Cardiac septum (tissue), 1 donor: Measurements from ENCODE around the gene PCYT1A. TPM values are rescaled to one million over a fixed set of nuclear protein-coding genes. Genes with fewer than 3 reads are reported as not detected.
A peak's percentile ranks its signal among the peaks of the same experiment; 100 is the strongest.
"Not testable (repeated sequence)": the region's sequence is repeated elsewhere in the genome, so short reads cannot be mapped to it uniquely, and the experiment has no call there.

ENCODE experiments used
- DNase-seq: peaks from one replicate; pipeline ENCODE4 v3.0.0-alpha.2; 2020; ENCODE audit warnings: low spot score
- intact Hi-C: fragments of 100-400 bp; cut with DNase I; formaldehyde crosslinking; loops from one replicate; pipeline ENCODE4 v1.14.0; 2022
- long read RNA-seq: library from polyadenylated mRNA; unstranded; transcript quantifications from one replicate; pipeline ENCODE4 v2.0.0, GENCODE V29; 2021
- total RNA-seq: library from RNA; stranded (reverse); fragmentation: NEBNext Ultra II Directional; extraction: Animal tissue kit (Norgen Biotek cat#: 25700); gene quantifications from one replicate; pipeline ENCODE4 v1.2.1, GENCODE V29; 2021
- donor health status: DM: no; HTN: no; CAD: no.

Gene PCYT1A
- total RNA-seq = 116 TPM
- long read RNA-seq, full-length matches to known transcripts = 23 of 209 reads
- long read RNA-seq, partial matches to known transcripts = 11 of 209 reads
- long read RNA-seq, other reads (novel, unspliced or antisense) = 175 of 209 reads

- intact Hi-C loops = loop anchor here (1.0 kb wide), 1 partner anchor 216 kb away; the partner anchor contains the start of gene RNF168
- peak; percentile 97 for DNase-seq
Observed at GRCh38 chr3:196287440-196288140, at the start of gene PCYT1A. PCYT1A (minus strand) TSS chr3:196287726; CDS start chr3:196270531, 17,195 bp downstream.

- no peak for DNase-seq
- intact Hi-C loops = no loop called here
Observed at GRCh38 chr3:196336319-196337145, 49.0 kb upstream of the PCYT1A start.

GRCh38 chr3:196335503-196335948, 48.0 kb upstream of the PCYT1A start:
- intact Hi-C loops = no loop called here
- DNase-seq = no peak

- intact Hi-C loops = no loop called here
- DNase-seq = no peak
Observed at GRCh38 chr3:196334982-196335381, 47.5 kb upstream of the PCYT1A start.

GRCh38 chr3:196332168-196332567, 44.6 kb upstream of the PCYT1A start:
- DNase-seq = no peak
- intact Hi-C loops = no loop called here

- intact Hi-C loops = no loop called here
Observed at GRCh38 chr3:196327405-196327804, 39.9 kb upstream of the PCYT1A start.

GRCh38 chr3:196326936-196327335, 39.4 kb upstream of the PCYT1A start:
- DNase-seq = no peak
- intact Hi-C loops = no loop called here

More at GRCh38 chr3:196327405-196327804, 39.9 kb upstream of the PCYT1A start:
- no peak for DNase-seq

GRCh38 chr3:196323691-196324090, 36.2 kb upstream of the PCYT1A start:
- intact Hi-C loops = no loop called here
- DNase-seq = no peak

- intact Hi-C loops = no loop called here
- no peak for DNase-seq
Observed at GRCh38 chr3:196323016-196323415, 35.5 kb upstream of the PCYT1A start.

- intact Hi-C loops = no loop called here
- DNase-seq = no peak
Observed at GRCh38 chr3:196321162-196321561, 33.6 kb upstream of the PCYT1A start.

- DNase-seq = no peak
- intact Hi-C loops = no loop called here
Observed at GRCh38 chr3:196320137-196320536, 32.6 kb upstream of the PCYT1A start.

- peak; percentile 95 for DNase-seq
- intact Hi-C loops = loop anchor here (1.0 kb wide), 1 partner anchor 114 kb away; the partner anchor contains the start of gene UBXN7
Observed at GRCh38 chr3:196317687-196318467, 30.4 kb upstream of the PCYT1A start, which contains the start of gene DYNLT2B. DYNLT2B (minus strand) TSS chr3:196318240; CDS start chr3:196318152, 88 bp downstream.

GRCh38 chr3:196316799-196317686, 29.5 kb upstream of the PCYT1A start:
- intact Hi-C loops = not testable (repeated sequence)

GRCh38 chr3:196315821-196316220, 28.3 kb upstream of the PCYT1A start:
- intact Hi-C loops = no loop called here

More at GRCh38 chr3:196316799-196317686, 29.5 kb upstream of the PCYT1A start:
- DNase-seq = not testable (repeated sequence)

GRCh38 chr3:196314597-196314996, 27.1 kb upstream of the PCYT1A start:
- no peak for DNase-seq
- intact Hi-C loops = no loop called here

More at GRCh38 chr3:196315821-196316220, 28.3 kb upstream of the PCYT1A start:
- DNase-seq = no peak

- intact Hi-C loops, DNase-seq: not testable (repeated sequence)
Observed at GRCh38 chr3:196314086-196314485, 26.6 kb upstream of the PCYT1A start.

- intact Hi-C loops, DNase-seq: not testable (repeated sequence)
Observed at GRCh38 chr3:196302960-196303359, 15.4 kb upstream of the PCYT1A start.

GRCh38 chr3:196302551-196302950, 15.0 kb upstream of the PCYT1A start:
- DNase-seq, intact Hi-C loops: not testable (repeated sequence)
